Measurements from ENCODE around the gene S100A1.
"Not testable (repeated sequence)": the region's sequence is repeated elsewhere in the genome, so short reads cannot be mapped to it uniquely, and the experiment has no call there.

Gene S100A1

DNA sequence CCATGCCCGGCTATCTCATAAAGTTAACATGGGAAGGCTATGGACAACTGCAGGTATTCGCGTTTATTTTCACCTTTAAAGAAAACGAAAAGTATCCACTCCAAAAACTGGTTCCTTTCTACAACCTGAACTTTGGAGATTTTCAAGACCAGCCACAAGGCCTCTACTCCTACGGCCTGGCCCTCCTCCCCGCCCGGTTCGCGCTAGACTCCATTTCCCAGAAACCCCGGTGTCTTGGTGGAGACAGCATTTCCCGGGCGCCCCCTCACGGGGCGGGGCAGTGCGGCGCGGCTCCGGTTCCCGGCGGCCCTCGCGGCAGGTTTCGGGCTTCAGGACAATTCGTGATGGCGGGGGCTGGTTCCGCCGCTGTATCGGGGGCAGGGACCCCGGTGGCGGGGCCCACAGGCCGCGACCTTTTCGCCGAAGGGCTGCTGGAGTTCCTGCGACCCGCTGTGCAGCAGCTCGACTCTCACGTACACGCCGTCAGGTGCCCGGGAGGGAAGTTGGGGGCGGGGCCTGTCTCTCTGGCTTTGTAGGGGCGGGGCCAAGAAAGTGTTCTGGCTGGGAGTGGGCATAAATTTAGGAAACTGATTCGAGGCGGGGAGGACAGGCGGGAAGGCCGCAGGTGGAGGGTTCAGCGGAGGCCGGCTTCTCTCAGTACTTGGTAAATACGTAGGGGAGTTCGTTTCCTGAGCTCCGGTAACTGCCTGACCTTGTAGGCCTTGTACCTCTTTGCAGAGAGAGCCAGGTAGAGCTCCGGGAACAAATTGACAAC, 30.4 kb downstream of the S100A1 start, which contains the start of gene SNAPIN:
Gene SNAPIN (plus strand): TSS at position 304 of the 775 bp plus-strand sequence. CDS start 41 bp downstream, at position 345.
- DNase-seq (ENCODE audit: low spot score), result peak; percentile 83

DNA sequence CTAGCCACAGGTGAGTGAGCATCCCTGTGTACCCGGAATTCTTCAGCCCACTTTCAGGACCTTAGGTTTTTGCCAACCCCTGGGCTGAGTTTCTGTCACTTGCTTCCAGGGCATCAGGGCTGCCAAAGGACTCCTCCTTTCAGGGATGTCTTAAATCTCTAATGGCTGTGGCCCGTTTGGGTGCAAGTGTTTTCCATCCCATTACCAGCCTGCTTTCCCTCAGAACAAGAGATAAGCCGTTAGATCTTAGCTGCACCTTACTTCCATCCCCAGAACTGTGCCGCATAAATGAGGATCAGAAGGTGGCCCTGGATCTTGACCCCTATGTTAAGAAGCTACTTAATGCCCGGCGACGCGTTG, 30.9 kb downstream of the S100A1 start:
- no peak for DNase-seq (ENCODE audit: low spot score)

DNA sequence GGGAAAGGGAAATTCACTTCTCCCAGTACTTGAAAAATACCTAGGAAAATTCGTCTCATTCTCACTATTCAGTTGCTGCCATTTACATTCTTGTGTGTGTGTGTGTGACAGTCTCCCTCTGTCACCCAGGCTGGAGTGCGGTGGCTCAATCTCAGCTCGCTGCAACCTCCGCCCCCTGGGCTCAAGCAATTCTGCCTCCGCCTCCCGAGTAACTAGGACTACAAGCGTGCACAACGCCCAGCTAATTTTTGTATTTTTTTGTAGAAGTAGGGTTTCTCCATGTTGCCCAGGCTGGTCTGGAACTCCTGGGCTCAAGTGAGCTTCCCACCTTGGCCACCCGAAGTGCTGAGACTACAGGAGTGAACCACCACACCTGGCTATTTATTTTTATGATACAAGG, 31.4 kb downstream of the S100A1 start:
- DNase-seq (ENCODE audit: low spot score), result no peak

DNA sequence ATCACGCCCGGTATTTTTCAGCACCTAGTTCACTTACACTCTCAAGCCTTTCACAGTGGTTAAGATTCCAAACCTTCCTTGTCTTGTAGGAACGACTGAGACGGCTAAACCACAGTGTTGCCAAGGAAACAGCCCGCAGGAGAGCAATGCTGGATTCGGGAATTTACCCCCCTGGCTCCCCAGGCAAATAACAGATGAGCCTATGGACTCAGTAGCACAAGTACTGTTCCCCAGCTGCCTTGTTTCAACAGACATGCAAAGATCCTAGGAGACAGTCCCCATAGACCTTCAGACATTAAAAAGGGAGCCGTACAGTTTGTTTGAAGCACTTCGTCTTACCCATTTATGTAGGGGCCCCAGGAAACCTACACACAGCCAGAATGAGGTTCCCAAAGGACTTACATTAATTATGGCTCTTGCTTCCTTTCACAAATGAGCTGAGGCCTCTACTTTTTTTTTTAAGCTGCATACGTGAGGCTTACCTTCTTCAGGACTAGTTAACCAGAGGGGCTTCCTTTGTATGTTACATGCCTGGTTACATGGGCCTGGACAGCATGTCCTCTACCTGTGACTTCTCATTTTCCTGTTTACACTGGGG, 33.0 kb downstream of the S100A1 start:
- DNase-seq (ENCODE audit: low spot score), result no peak

DNA sequence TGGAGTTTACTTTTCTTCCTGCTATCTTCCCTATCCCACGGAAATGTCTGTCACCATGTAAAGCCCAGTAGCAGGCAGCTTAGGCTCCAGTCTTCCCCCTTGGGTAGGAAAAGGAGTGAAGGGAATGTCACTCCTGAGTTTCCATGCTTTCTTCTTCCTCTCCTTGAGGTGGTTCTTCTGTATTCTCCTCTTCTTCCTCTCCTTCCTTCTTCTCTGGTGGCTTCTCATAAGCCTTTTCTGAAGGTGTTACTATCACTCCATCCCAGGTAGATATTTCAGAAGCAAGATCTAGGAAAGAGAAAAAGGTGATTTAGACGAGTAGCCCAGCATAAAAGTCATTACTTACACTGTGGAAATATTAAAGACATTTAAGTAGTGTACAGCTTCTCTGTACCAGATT, 34.0 kb downstream of the S100A1 start:
- no peak for DNase-seq (ENCODE audit: low spot score)

DNA sequence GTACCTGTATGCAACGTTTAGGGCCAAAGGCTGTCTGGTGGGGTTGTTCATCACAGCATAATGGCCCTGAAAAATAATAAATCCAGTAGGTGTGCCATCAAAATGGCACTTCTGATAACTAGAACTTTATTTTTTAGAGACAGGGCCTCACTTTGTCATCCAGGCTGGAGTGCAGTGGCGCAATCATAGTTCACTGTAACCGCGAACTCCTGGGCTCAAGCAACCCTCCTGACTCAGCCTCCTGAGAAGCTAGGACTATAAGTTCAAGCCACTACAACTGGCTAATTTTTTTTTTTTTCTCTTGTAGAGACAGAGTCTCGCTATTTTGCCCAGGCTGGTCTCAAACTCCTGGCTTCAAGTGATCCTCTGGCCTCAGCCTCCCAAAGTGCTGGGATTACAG, 35.0 kb downstream of the S100A1 start:
- DNase-seq (ENCODE audit: low spot score), result no peak

DNA sequence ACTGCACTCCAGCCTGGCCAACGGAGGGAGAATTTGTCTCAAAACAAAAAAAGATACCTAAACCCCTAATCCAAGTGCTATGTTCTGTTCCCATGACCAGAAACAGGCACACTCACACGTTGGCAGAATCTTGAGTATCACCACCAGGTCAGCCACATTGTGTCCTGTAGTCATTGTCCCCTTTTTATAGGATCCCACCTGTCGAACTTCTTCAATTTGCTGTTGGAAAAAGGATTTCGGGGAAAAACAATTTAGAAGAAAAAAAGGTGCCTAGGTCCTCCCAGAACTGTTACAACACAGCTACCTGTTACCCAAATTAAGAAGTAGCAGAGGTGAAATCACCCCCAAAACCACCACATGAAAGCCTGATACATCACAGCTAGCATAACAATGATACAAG, 39.2 kb downstream of the S100A1 start:
- no peak for DNase-seq (ENCODE audit: low spot score)

DNA sequence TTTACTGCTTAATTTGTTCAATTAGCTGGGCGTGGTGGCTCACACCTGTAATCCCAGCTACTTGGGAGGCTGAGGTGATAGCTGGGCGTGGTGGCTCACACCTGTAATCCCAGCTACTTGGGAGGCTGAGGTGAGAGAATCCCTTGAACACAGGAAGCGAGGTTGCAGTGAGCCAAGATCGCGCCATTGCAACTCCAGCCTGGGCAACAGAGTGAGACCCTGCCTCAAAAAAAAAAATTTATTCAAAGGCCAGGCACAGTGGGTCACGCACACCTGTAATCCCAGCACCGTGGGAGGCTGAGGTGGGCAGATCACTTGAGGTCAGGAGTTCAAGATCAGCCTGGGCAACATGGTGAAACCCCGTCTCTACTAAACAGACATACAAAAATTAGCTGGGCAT, 40.4 kb downstream of the S100A1 start:
- not testable (repeated sequence) for DNase-seq (ENCODE audit: low spot score)

DNA sequence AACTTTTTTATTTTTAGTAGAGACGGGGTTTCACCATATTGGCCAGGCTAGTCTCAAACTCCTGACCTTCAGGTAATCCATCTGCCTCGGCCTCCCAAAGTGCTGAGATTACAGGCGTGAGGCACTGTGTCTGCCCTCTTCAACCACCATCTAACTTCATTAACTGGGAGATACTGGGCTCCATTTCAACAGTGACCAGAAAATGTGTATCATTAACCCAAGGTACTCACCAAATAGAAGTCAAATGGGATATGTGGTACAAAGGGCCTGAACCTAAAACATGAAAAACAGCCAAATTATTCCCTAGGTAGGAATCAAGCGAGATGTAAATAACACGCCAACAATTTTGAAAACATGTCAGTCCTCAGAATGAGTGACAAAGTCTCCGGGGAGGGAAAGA, 41.4 kb downstream of the S100A1 start:
- no peak for DNase-seq (ENCODE audit: low spot score)

DNA sequence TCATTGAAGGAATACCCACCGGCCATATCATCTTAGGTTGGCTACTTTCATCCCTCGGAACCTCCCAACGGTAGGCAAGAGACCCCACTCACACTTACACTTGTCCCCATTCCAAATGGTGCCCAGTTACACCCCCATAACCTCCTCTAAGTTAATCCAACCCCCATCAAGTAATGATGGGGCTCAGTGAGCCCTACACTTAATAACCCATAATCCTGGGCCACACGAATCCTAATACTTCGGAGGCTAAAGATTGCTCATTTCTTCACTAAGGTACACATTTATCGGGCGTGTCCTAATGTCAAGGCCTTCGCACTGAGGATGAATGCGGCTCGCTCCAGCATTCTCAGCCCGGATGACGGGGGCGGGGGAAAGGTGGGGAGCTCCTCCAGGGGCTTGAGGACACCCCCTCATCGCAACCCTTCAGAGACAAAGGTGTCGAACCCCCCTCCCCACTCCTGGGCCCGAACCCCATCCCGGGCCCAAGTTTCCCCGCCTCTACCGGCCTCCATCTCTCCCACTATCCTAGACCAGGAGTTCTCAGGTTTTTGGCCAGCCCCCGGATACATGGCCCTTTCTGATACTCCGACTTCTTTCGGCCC, 42.1 kb downstream of the S100A1 start:
- DNase-seq (ENCODE audit: low spot score), result no peak

DNA sequence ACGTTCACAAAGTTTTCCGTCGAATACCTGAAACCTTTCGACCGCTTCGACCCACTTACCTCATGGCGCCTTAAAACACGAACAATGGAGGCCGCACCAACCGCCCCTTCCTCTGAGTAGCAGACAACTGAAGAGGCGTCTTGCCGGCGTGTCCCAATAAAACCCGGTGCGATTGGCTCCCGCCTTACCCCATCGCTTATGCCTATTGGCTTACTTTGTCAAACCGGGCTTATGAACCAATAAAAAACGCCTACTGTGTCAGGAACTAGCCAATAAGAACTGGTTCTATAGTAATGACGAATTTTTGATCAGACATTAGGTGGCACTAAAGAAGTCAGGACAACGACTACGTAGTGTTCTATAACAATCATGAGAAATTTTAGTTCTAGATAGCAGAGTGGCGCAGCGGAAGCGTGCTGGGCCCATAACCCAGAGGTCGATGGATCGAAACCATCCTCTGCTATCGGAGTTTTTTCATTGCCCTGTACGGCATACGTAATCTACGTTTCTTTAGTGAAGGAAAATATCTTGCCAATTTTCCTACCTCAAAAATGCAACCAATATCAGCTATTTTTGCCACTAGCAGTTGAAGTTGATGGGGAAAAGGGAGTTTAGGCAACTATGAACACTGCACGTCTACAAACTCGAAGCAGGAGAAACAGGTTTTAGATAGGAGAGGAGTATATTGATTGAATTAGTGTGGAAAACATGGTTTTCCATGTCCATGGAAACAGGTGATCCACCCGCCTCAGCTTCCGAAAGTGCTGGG, 42.8 kb downstream of the S100A1 start, which contains the start of gene ILF2:
Gene ILF2 (minus strand): TSS at position 135 of the 769 bp plus-strand sequence. CDS start 71 bp downstream, at position 64.
- peak; percentile 100 for DNase-seq (ENCODE audit: low spot score)

DNA sequence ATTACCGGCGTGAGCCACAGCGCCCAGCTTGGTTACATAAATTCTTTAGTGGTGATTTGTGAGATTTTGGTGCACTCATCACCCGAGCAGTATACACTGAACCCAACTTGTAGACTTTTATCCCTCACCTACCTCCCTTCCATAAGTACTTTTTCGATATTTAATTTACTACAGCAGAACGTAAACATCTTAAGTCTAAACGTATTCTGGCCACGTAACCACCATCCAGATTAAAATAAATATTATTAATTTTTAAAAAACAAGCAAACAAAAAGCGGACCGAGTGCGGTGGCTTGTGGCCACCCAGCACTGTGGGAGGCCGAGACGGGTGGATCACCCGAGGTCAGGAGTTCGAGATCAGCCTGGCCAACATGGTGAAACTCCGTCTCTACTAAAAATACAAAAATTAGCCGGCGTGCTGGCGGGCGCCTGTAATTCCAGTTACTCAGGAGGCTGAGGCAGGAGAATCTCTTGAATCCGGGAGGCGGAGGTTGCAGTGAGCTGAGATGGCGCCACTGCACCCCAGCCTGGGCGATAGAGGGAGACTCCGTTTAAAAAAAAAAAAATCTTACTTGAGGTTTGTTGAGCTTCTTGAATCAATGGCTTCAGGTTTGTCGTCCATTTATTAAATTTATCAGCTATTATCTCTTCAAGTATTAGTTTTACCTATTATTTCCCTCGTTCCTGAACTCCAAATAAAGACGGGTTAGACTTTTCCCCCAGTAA, 43.6 kb downstream of the S100A1 start:
- peak; percentile 71 for DNase-seq (ENCODE audit: low spot score)

DNA sequence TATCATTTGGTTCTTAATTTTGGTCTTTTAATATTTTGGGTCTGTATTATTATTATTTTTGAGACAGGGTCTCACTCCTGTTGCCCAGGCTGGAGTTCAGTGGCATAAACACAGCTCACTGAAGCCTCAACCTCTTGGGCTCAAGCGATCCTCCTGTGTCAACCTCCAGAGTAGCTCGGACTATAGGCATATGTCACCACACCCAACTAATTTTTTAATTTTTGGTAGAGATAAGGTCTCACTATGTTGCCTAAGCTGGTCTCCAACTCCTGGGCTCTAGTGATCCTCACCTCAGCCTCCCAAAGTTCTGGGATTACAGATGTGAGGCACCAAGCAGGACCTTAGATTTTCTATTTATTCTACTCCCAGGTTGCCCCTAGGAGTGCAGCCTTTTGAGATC, 45.3 kb downstream of the S100A1 start:
- DNase-seq (ENCODE audit: low spot score), result no peak

DNA sequence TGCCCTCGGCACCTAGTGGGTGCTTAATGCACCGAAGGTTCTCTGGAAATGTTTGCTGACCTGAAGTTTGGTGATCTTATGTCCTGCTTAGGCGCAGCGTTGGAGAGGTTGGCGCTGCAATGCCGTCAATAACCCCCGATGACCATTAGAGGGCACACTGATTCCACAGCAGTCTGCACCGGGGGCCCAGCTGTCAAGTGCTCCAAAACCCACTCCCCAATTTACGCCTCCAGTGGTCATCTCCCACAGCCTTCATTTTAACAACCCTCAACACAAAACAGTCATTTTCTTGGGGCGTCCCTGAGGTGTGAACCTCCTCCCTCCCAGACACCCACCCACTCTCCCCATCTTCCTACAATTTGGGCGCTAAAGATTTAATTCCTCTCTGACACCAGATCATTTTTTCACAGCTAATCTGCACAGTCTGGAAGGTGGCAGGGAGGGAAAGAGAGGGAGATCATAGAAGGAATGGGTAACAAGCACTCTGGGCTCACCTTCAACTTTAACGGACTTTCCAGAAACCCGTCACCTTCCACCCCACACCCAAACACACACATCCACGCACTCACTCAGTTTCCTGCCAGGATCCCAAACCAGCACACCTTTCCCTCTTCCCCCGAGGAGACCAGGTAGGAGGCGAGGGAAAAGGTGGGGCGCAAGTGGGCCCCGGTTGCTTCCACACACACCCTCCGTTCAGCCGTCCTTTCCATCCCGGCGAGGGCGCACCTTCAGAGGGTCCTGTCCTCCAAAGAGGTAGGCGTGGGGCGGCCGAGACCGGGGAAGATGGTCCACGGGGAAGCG, 49.7 kb downstream of the S100A1 start:
- peak; percentile 32 for DNase-seq (ENCODE audit: low spot score)

DNA sequence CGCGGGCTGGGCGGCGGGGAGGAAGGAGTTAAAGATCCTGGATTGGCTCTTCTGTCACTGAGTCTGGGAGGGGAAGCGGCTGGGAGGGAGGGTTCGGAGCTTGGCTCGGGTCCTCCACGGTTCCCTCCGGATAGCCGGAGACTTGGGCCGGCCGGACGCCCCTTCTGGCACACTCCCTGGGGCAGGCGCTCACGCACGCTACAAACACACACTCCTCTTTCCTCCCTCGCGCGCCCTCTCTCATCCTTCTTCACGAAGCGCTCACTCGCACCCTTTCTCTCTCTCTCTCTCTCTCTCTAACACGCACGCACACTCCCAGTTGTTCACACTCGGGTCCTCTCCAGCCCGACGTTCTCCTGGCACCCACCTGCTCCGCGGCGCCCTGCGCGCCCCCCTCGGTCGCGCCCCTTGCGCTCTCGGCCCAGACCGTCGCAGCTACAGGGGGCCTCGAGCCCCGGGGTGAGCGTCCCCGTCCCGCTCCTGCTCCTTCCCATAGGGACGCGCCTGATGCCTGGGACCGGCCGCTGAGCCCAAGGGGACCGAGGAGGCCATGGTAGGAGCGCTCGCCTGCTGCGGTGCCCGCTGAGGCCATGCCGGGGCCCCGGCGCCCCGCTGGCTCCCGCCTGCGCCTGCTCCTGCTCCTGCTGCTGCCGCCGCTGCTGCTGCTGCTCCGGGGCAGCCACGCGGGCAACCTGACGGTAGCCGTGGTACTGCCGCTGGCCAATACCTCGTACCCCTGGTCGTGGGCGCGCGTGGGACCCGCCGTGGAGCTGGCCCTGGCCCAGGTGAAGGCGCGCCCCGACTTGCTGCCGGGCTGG, 50.5 kb downstream of the S100A1 start, which contains the start of gene NPR1:
Gene NPR1 (plus strand): TSS at position 170 of the 818 bp plus-strand sequence. CDS start 421 bp downstream, at position 591.
- DNase-seq (ENCODE audit: low spot score), result peak; percentile 39

DNA sequence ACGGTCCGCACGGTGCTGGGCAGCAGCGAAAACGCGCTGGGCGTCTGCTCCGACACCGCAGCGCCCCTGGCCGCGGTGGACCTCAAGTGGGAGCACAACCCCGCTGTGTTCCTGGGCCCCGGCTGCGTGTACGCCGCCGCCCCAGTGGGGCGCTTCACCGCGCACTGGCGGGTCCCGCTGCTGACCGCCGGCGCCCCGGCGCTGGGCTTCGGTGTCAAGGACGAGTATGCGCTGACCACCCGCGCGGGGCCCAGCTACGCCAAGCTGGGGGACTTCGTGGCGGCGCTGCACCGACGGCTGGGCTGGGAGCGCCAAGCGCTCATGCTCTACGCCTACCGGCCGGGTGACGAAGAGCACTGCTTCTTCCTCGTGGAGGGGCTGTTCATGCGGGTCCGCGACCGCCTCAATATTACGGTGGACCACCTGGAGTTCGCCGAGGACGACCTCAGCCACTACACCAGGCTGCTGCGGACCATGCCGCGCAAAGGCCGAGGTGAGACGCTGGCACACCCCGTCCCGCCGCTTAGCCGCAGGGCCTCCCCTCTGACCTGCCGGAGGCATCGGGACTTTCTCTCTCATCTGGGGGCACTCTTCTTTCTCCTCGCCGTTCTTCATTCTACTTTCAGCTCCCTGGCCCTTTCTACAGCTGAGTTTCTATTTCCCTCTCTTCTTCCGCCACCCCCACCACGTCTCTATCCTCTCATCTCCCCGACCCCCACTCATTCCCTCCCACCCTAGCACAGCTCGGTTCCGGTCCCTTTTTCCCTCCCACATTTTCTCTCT, 51.3 kb downstream of the S100A1 start:
- no peak for DNase-seq (ENCODE audit: low spot score)

DNA sequence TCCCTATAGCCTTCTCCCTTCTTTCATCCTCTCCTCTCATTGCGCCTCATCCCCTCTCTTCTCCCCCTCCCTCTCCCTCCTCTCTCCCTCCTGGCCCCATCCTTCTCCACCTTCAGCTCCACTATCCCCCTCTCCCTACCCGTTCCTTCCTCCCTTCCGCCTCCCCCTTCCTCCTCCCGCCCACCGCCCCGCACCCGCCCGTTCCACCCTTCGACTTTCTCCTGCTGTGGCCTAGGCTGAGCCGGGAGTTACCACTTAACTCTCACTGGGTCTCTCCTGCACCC, 51.8 kb downstream of the S100A1 start:
- DNase-seq (ENCODE audit: low spot score), result no peak

Measured in SW480 (cell line).